Measurements from ENCODE around the gene DUT. TPM values are rescaled to one million over a fixed set of nuclear protein-coding genes. Genes with fewer than 3 reads are reported as not detected.

DUT gene
- total and polyA plus RNA-seq, 2 of the 8 experiments (the other 6 are each of a cell fraction or from before 2014, with no cell fraction given) = 71.5 to 246 TPM

GRCh38 chr15:48336940-48337339, 5.7 kb downstream of the DUT start:
- no peaks in the 10 kb centered on the region for H3K79me1 ChIP-seq (ENCODE audit: low read depth, low read length)
- peaks cover 0 to 56% of the 10 kb centered on the region in 2 experiments; a peak in 2 of 4 replicates for H3K79me2 ChIP-seq (ENCODE audit: control insufficient read depth in 1 of 2, insufficient read depth in 2 of 2, low read length in 2 of 2)
- DNase-seq (ENCODE audit: low read depth in 1 of 2, low spot score in 2 of 2) = no peak
- H2BK20ac ChIP-seq (ENCODE audit: low read length) = no peak overlapping the region
- no peak overlapping the region for H3K23ac ChIP-seq (ENCODE audit: insufficient read length)
- H3K4me1 ChIP-seq (replicated peaks in 1 of 4; ENCODE audit: control insufficient read depth in 3 of 4, insufficient read depth in 4 of 4, low read length in 3 of 4) = peaks cover 3 to 9% (median 3%) of the 10 kb centered on the region in 4 experiments; a peak in 5 of 7 replicates
- CTCF ChIA-PET (ENCODE audit: partially characterized antibody) = interaction anchor here (0.6 to 6.6 kb wide), 34 partner anchors 11 to 541 kb away, joined by 3 to 59 read pairs (median 4); no protein-coding TSS in a partner anchor
- no peak overlapping the region for H3K27ac ChIP-seq (ENCODE audit: low read depth, low read length)
- H4K5ac ChIP-seq (ENCODE audit: insufficient read length, low read depth, low read length) = no peak overlapping the region
- no peak overlapping the region for H3K4ac ChIP-seq (replicated peaks; ENCODE audit: insufficient read length, low read depth, low read length)
- H3K27me3 ChIP-seq (replicated peaks in 1 of 4; ENCODE audit: control insufficient read depth in 3 of 4, extremely low read depth in 1 of 4, insufficient read depth in 3 of 4, low read length in 3 of 4) = no peaks in the 10 kb centered on the region
- H3K9ac ChIP-seq (replicated peaks in 1 of 4; ENCODE audit: extremely low read depth in 1 of 4, low read depth in 3 of 4, low read length in 3 of 4) = no peak overlapping the region
- H2BK5ac ChIP-seq (ENCODE audit: low read depth, low read length) = no peak overlapping the region
- H4K8ac ChIP-seq (ENCODE audit: extremely low read depth, insufficient read depth, low read length) = no peak overlapping the region
- POLR2A ChIA-PET (ENCODE audit: partially characterized antibody) = interaction anchor here (0.6 to 1.7 kb wide), 4 partner anchors 11 to 162 kb away, joined by 3 to 4 read pairs (median 3); no protein-coding TSS in a partner anchor
- H3K14ac ChIP-seq (ENCODE audit: insufficient read length) = no peak overlapping the region
- TF ChIP-seq RAD21 (IDR thresholded peaks at IDR 0.05 in 1 of 2, conservative IDR thresholded peaks at IDR 0.05 in 1 of 2; ENCODE audit: low read depth in 2 of 2, low read length in 2 of 2) (peak; percentile 65 to 78), ASH2L (IDR thresholded peaks at IDR 0.05; ENCODE audit: low read length) (no peak), CEBPB (IDR thresholded peaks at IDR 0.05; ENCODE audit: low read depth, low read length) (no peak), GTF2F1 (IDR thresholded peaks at IDR 0.05; ENCODE audit: borderline replicate concordance, low read depth, low read length) (no peak), CREB1 (IDR thresholded peaks at IDR 0.05) (no peak), POU5F1 (IDR thresholded peaks at IDR 0.05; ENCODE audit: low read depth, low read length) (no peak), CTCF (IDR thresholded peaks at IDR 0.05; ENCODE audit: control extremely low read depth in 1 of 3, insufficient read depth in 1 of 3, low read depth in 1 of 3, low read length in 3 of 3) (peak; percentile 56 to 75 (median 61)), RNF2 (IDR thresholded peaks at IDR 0.05; ENCODE audit: borderline replicate concordance, low read depth, low read length, missing control alignments, poor library complexity, severe bottlenecking) (no peak), E2F6 (IDR thresholded peaks at IDR 0.05) (no peak)
- H2BK15ac ChIP-seq (ENCODE audit: low read length) = no peak overlapping the region
- H3K18ac ChIP-seq (ENCODE audit: extremely low read depth, low read length) = no peak overlapping the region
- no peak overlapping the region for H3K4me3 ChIP-seq (ENCODE audit: extremely low read depth in 1 of 4, insufficient read depth in 2 of 4, low read depth in 3 of 4, low read length in 4 of 4)
- H2BK12ac ChIP-seq (ENCODE audit: low read depth, low read length) = no peak overlapping the region
- peaks cover 3 to 4% of the 10 kb centered on the region in 2 experiments for H4K20me1 ChIP-seq (replicated peaks in 1 of 2; ENCODE audit: control insufficient read depth in 1 of 2, insufficient read depth in 2 of 2, low read length in 2 of 2)
- H3K36me3 ChIP-seq (ENCODE audit: control insufficient read depth in 2 of 4, insufficient read depth in 4 of 4, low read length in 3 of 4) = peaks cover 2 to 74% (median 44%) of the 10 kb centered on the region in 4 experiments
- no peak overlapping the region for H4K91ac ChIP-seq (replicated peaks; ENCODE audit: insufficient read length, low read length)
- H3K56ac ChIP-seq (replicated peaks; ENCODE audit: insufficient read length, low read depth, low read length) = no peak overlapping the region
- WGBS, 2 experiments (ENCODE audit: extremely low coverage in 1 of 2, insufficient coverage in 1 of 2, insufficient read length in 1 of 2, insufficient replicate concordance in 2 of 2, low coverage in 1 of 2, low lambda C conversion rate in 2 of 2, missing lambda C conversion rate in 1 of 2) = 94% methylated on average over 2 of the region's 2 CpGs; no CpG with 5 or more reads in 1 of the 2 experiments
- H2AFZ ChIP-seq (ENCODE audit: low read length) = no peak overlapping the region
- peak; percentile 77 for FAIRE-seq
- no peak overlapping the region for H2AK5ac ChIP-seq (ENCODE audit: low read depth, low read length)
- H2BK120ac ChIP-seq (replicated peaks; ENCODE audit: low read depth, low read length) = no peak overlapping the region
- H3K23me2 ChIP-seq (ENCODE audit: low read depth, low read length) = peaks cover 2% of the 10 kb centered on the region; the same call in 1 of the 2 replicates
- H3K9me3 ChIP-seq (ENCODE audit: insufficient read depth in 2 of 2, low read depth in 1 of 2, low read length in 1 of 2) = no peaks in the 10 kb centered on the region
- H3K4me2 ChIP-seq (ENCODE audit: insufficient read depth in 1 of 2, low read depth in 2 of 2, low read length in 2 of 2) = no peak overlapping the region

Measured in H1 (cell line).